ENCODE results near the gene FARP1.

Gene FARP1

GRCh38 chr13:98349731-98350305, 206.9 kb downstream of the FARP1 start:
- Histone ChIP-seq H3K4me1 (ENCODE audit: control insufficient read depth, insufficient read depth, low read length) (no peaks in the 10 kb centered on the region), H3K9me3 (ENCODE audit: control insufficient read depth, low read length) (no peaks in the 10 kb centered on the region), H3K36me3 (ENCODE audit: control insufficient read depth, insufficient read depth, low read length) (no peaks in the 10 kb centered on the region), H3K9ac (ENCODE audit: low read length) (no peak overlapping the region), H3K27me3 (ENCODE audit: control insufficient read depth, insufficient read depth, low read length) (no peaks in the 10 kb centered on the region), H3K4me3 (ENCODE audit: low read length) (no peak overlapping the region)

GRCh38 chr13:98350746-98351330, 207.9 kb downstream of the FARP1 start:
- H3K9ac ChIP-seq (ENCODE audit: low read length): no peak overlapping the region
- no peaks in the 10 kb centered on the region for H3K27me3 ChIP-seq (ENCODE audit: control insufficient read depth, insufficient read depth, low read length)
- H3K4me1 ChIP-seq (ENCODE audit: control insufficient read depth, insufficient read depth, low read length): no peaks in the 10 kb centered on the region
- no peak overlapping the region for H3K4me3 ChIP-seq (ENCODE audit: low read length)
- H3K36me3 ChIP-seq (ENCODE audit: control insufficient read depth, insufficient read depth, low read length): no peaks in the 10 kb centered on the region
- no peaks in the 10 kb centered on the region for H3K9me3 ChIP-seq (ENCODE audit: control insufficient read depth, low read length)

DNA sequence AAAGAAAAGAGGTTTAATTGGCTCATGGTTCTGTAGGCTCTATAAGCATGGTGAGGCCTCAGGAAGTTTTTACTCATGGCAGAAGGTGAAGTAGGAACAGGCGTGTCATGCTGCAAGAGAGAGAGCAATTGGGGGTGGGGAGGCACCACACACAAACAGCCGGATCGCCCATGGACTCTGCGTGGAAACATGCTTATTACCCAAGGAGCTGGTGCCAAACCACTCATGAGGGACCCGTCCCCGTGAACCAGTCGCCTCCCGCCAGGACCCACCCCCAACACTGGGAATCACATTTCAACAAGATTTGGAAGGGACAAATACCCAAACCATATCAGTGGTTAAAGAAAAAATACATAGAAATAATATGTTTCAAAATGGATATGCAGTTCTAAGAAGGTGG, 208.7 kb downstream of the FARP1 start:
- Histone ChIP-seq H3K9me3 (ENCODE audit: control insufficient read depth, low read length) (no peaks in the 10 kb centered on the region), H3K4me3 (ENCODE audit: low read length) (no peak overlapping the region), H3K27me3 (ENCODE audit: control insufficient read depth, insufficient read depth, low read length) (no peaks in the 10 kb centered on the region), H3K4me1 (ENCODE audit: control insufficient read depth, insufficient read depth, low read length) (no peaks in the 10 kb centered on the region), H3K9ac (ENCODE audit: low read length) (no peak overlapping the region), H3K36me3 (ENCODE audit: control insufficient read depth, insufficient read depth, low read length) (no peaks in the 10 kb centered on the region)

DNA sequence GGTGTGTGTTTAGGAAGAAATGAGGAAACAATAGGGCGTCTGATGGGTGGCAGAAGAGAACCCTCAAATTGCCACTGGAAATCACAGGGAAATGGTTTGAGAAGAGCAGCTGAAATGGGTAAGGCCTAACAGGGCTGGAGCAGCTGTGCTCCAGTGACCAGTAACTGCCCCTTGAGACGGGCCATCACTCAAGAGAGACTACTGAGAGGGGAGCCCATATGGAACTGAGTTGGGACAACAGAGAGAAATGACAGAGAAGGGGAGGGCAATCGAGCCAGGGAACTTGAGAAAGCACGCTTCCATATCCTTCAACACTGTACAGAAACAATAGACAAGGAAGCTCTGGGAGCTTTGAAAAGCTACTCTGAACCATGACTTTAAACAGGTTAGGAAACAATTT, 209.3 kb downstream of the FARP1 start:
- H3K4me3 ChIP-seq (ENCODE audit: low read length): no peak overlapping the region
- no peaks in the 10 kb centered on the region for H3K9me3 ChIP-seq (ENCODE audit: control insufficient read depth, low read length)
- H3K27me3 ChIP-seq (ENCODE audit: control insufficient read depth, insufficient read depth, low read length): no peaks in the 10 kb centered on the region
- H3K4me1 ChIP-seq (ENCODE audit: control insufficient read depth, insufficient read depth, low read length): no peaks in the 10 kb centered on the region
- no peaks in the 10 kb centered on the region for H3K36me3 ChIP-seq (ENCODE audit: control insufficient read depth, insufficient read depth, low read length)
- no peak overlapping the region for H3K9ac ChIP-seq (ENCODE audit: low read length)

GRCh38 chr13:98353750-98354149, 210.9 kb downstream of the FARP1 start:
- Histone ChIP-seq H3K9me3 (ENCODE audit: control insufficient read depth, low read length) (no peaks in the 10 kb centered on the region), H3K27me3 (ENCODE audit: control insufficient read depth, insufficient read depth, low read length) (no peaks in the 10 kb centered on the region)

GRCh38 chr13:98358937-98359336, 216.0 kb downstream of the FARP1 start:
- Histone ChIP-seq H3K4me1 (ENCODE audit: control insufficient read depth, insufficient read depth, low read length) (no peaks in the 10 kb centered on the region), H3K27me3 (ENCODE audit: control insufficient read depth, insufficient read depth, low read length) (no peaks in the 10 kb centered on the region), H3K9me3 (ENCODE audit: control insufficient read depth, low read length) (no peaks in the 10 kb centered on the region), H3K36me3 (ENCODE audit: control insufficient read depth, insufficient read depth, low read length) (no peaks in the 10 kb centered on the region), H3K9ac (ENCODE audit: low read length) (no peak overlapping the region), H3K4me3 (ENCODE audit: low read length) (no peak overlapping the region)

More at GRCh38 chr13:98353750-98354149, 210.9 kb downstream of the FARP1 start:
- Histone ChIP-seq H3K36me3 (ENCODE audit: control insufficient read depth, insufficient read depth, low read length) (no peaks in the 10 kb centered on the region), H3K4me3 (ENCODE audit: low read length) (no peak overlapping the region), H3K9ac (ENCODE audit: low read length) (no peak overlapping the region), H3K4me1 (ENCODE audit: control insufficient read depth, insufficient read depth, low read length) (no peaks in the 10 kb centered on the region)

DNA sequence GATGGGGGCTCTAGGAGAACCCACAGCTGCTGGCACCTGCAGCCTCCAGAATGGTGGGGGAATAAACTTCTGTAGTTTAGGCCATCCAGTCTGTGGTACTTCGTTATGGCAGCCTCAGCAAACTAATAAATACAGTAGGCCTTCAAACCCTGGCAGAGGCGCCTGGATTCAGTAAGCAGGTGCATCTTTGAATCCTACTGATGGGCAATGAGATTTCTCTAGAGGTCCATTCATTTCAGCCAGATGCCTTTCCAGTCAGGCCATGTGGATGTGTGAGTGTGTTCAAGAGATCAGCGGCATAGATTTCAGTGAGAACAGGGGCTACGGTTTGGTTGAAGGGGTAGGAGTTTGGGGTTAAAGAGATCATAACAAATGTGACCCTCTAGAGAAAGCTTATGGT, 217.7 kb downstream of the FARP1 start:
- no peak overlapping the region for H3K9ac ChIP-seq (ENCODE audit: low read length)
- no peaks in the 10 kb centered on the region for H3K9me3 ChIP-seq (ENCODE audit: control insufficient read depth, low read length)
- no peak overlapping the region for H3K4me3 ChIP-seq (ENCODE audit: low read length)
- no peaks in the 10 kb centered on the region for H3K27me3 ChIP-seq (ENCODE audit: control insufficient read depth, insufficient read depth, low read length)
- no peaks in the 10 kb centered on the region for H3K36me3 ChIP-seq (ENCODE audit: control insufficient read depth, insufficient read depth, low read length)
- no peaks in the 10 kb centered on the region for H3K4me1 ChIP-seq (ENCODE audit: control insufficient read depth, insufficient read depth, low read length)

DNA sequence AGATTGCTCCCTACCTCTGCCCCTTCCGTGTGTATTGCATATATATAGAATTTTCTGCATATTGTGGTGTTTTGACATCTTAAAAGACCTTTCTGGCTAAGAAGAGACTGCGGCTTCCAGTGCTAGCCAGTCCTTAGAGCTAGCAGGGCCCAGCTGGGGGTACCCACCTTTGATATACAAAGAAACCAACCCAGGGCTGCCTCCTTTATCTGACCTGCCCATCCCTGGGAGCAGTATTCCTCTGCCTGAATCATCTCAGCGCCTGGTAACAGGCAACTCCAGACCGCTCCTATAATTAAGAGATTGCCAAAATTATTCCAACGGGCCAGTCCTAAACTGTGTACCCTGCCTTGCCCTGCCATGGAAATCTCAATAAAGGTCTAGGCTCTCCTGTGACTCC, 220.4 kb downstream of the FARP1 start:
- no peaks in the 10 kb centered on the region for H3K27me3 ChIP-seq (ENCODE audit: control insufficient read depth, insufficient read depth, low read length)
- no peaks in the 10 kb centered on the region for H3K9me3 ChIP-seq (ENCODE audit: control insufficient read depth, low read length)
- H3K9ac ChIP-seq (ENCODE audit: low read length): no peak overlapping the region
- no peak overlapping the region for H3K4me3 ChIP-seq (ENCODE audit: low read length)
- H3K36me3 ChIP-seq (ENCODE audit: control insufficient read depth, insufficient read depth, low read length): no peaks in the 10 kb centered on the region
- H3K4me1 ChIP-seq (ENCODE audit: control insufficient read depth, insufficient read depth, low read length): no peaks in the 10 kb centered on the region

- Histone ChIP-seq H3K27me3 (ENCODE audit: control insufficient read depth, insufficient read depth, low read length) (no peaks in the 10 kb centered on the region), H3K4me1 (ENCODE audit: control insufficient read depth, insufficient read depth, low read length) (no peaks in the 10 kb centered on the region), H3K36me3 (ENCODE audit: control insufficient read depth, insufficient read depth, low read length) (no peaks in the 10 kb centered on the region), H3K9ac (ENCODE audit: low read length) (no peak overlapping the region), H3K9me3 (ENCODE audit: control insufficient read depth, low read length) (no peaks in the 10 kb centered on the region), H3K4me3 (ENCODE audit: low read length) (no peak overlapping the region)
These were observed 221.3 kb downstream of the FARP1 start for GRCh38 chr13:98364179-98364578.

GRCh38 chr13:98364647-98365046, 221.8 kb downstream of the FARP1 start:
- Histone ChIP-seq H3K4me3 (ENCODE audit: low read length) (no peak overlapping the region), H3K9ac (ENCODE audit: low read length) (no peak overlapping the region), H3K36me3 (ENCODE audit: control insufficient read depth, insufficient read depth, low read length) (no peaks in the 10 kb centered on the region), H3K27me3 (ENCODE audit: control insufficient read depth, insufficient read depth, low read length) (no peaks in the 10 kb centered on the region), H3K9me3 (ENCODE audit: control insufficient read depth, low read length) (no peaks in the 10 kb centered on the region), H3K4me1 (ENCODE audit: control insufficient read depth, insufficient read depth, low read length) (no peaks in the 10 kb centered on the region)

DNA sequence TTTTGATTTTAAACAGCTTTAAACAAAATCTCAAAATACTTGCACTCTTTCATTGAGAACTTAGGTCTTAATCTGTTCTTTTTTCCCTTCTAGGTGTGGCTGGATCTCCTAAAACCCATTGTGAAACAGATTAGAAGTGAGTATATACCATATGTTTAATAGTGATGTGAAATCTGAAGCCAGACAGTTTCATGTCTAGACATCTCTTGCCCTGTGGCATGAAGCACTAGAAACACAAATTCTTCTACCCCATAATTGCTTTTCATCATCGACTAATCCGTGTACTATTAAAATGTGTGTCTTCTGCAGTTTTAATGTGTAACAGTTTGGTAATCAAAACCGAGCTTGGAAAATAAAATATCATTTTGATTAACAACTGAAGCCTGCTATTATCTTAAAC, 222.4 kb downstream of the FARP1 start:
- Histone ChIP-seq H3K4me1 (ENCODE audit: control insufficient read depth, insufficient read depth, low read length) (no peaks in the 10 kb centered on the region), H3K27me3 (ENCODE audit: control insufficient read depth, insufficient read depth, low read length) (no peaks in the 10 kb centered on the region), H3K9ac (ENCODE audit: low read length) (no peak overlapping the region), H3K4me3 (ENCODE audit: low read length) (no peak overlapping the region), H3K36me3 (ENCODE audit: control insufficient read depth, insufficient read depth, low read length) (no peaks in the 10 kb centered on the region), H3K9me3 (ENCODE audit: control insufficient read depth, low read length) (no peaks in the 10 kb centered on the region)

GRCh38 chr13:98366010-98366409, 223.1 kb downstream of the FARP1 start:
- no peaks in the 10 kb centered on the region for H3K36me3 ChIP-seq (ENCODE audit: control insufficient read depth, insufficient read depth, low read length)
- H3K4me3 ChIP-seq (ENCODE audit: low read length): no peak overlapping the region
- H3K9ac ChIP-seq (ENCODE audit: low read length): no peak overlapping the region
- H3K4me1 ChIP-seq (ENCODE audit: control insufficient read depth, insufficient read depth, low read length): no peaks in the 10 kb centered on the region
- H3K9me3 ChIP-seq (ENCODE audit: control insufficient read depth, low read length): no peaks in the 10 kb centered on the region
- H3K27me3 ChIP-seq (ENCODE audit: control insufficient read depth, insufficient read depth, low read length): no peaks in the 10 kb centered on the region

DNA sequence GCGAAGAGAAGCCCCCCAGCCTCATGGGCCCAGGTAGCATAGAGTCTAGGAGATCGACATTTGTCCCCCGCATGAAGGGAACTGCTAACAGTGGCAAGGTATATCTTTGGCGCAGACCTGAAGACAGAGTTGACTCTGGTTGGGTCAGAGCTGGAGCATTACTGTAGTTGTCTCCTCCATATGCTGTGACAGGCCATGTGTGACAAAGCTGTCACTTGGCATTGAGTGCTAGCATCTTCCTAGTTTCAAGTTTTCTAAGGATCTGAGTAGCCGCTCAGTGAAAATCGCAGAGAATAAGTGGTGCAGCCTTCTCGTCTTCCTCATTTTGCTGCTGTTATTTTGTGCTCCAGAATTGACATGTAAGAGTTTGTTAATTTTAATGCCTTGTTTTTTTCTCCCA, 223.5 kb downstream of the FARP1 start:
- Histone ChIP-seq H3K36me3 (ENCODE audit: control insufficient read depth, insufficient read depth, low read length) (no peaks in the 10 kb centered on the region), H3K9ac (ENCODE audit: low read length) (no peak overlapping the region), H3K4me1 (ENCODE audit: control insufficient read depth, insufficient read depth, low read length) (no peaks in the 10 kb centered on the region), H3K4me3 (ENCODE audit: low read length) (no peak overlapping the region), H3K27me3 (ENCODE audit: control insufficient read depth, insufficient read depth, low read length) (no peaks in the 10 kb centered on the region), H3K9me3 (ENCODE audit: control insufficient read depth, low read length) (no peaks in the 10 kb centered on the region)

Data from mucosa of stomach (tissue), 1 donor.